Activated CD4-positive, alpha-beta T cell treated with anti-CD3 and anti-CD28 coated beads, Interleukin-2, amount 50 U/mL, for 48 hours (primary cell): ENCODE results near the gene ABHD5.

Experiments used
- DNase-seq, 2 experiments: peaks; one replicate each; pipeline ENCODE4 v3.0.0-alpha.2; 2020

ABHD5 gene

DNA sequence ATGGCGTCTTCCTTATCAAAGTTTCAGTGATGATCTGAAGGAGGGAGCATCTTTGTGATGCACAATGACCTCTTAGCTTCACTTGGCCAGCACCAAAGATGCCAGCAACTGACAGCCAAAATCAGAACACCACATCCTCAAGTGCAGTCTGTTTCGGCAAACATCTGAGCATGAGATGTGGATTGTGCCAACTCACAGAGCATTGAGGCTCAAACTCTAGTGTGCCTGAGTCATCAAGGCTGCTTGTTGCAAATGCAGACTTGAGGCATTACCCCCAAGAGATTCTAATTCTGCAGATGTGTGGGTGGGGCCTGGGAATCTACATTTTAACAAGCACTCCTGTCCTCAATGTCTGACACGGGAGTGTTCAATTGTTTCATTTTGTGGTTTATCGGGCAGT lies 35.8 kb downstream of the ABHD5 start:
- no peak for DNase-seq

DNA sequence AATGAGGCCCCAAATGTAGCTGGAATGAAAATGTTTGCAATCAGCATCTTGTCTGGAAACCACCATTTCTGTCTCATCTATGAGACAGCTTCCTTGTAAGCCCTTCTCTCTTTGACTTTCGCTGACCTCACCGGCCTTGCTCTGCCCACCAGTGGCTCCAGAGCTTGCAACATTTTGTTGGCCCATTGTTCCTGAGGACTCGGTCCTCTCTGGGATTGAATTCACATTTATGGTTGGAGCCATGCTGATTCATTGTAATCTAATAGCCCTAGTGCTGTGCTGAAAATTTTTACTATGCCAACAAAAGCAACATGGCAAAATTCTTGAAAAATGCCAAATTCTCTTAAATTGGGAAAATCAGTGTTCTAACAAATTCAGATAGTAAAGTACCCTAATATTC lies 37.2 kb downstream of the ABHD5 start:
- no peak for DNase-seq

GRCh38 chr3:43728476-43728875 lies 37.7 kb downstream of the ABHD5 start:
- no peak for DNase-seq

- DNase-seq = no peak
Measured at GRCh38 chr3:43728947-43729346, 38.2 kb downstream of the ABHD5 start.

DNA sequence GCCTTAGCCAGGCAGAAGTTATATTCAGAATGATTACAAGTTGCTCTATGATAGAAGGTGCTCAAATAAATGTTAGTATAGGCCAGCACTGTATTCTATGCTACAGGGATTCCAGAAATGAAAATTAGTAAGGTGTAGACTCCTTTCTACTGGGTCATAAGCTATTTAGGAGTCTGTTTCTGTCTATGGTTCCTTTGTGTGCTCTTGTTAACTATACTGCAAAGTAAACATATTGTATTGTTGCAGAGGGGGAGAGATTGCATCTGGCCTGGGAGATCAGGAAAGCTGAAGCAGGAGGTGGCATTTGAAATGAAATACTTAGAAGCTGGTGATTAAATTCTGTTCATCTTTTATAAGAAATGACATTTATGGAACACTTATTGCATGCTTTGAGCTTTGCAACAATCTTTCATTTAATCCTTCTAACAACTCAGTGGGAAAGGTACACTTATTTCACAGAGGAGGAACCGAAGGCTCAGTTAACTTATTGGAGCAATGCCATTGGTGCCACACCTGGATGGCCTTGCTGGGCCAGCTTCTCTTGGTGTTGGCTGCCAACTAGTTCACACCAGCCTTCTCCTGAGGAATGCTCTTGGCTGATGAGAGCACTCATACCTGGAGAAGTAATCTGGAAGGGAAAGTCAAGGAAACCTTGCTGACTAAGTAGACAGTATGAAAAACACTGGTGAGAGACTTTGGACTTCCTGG lies 39.1 kb downstream of the ABHD5 start:
- no peak for DNase-seq

DNA sequence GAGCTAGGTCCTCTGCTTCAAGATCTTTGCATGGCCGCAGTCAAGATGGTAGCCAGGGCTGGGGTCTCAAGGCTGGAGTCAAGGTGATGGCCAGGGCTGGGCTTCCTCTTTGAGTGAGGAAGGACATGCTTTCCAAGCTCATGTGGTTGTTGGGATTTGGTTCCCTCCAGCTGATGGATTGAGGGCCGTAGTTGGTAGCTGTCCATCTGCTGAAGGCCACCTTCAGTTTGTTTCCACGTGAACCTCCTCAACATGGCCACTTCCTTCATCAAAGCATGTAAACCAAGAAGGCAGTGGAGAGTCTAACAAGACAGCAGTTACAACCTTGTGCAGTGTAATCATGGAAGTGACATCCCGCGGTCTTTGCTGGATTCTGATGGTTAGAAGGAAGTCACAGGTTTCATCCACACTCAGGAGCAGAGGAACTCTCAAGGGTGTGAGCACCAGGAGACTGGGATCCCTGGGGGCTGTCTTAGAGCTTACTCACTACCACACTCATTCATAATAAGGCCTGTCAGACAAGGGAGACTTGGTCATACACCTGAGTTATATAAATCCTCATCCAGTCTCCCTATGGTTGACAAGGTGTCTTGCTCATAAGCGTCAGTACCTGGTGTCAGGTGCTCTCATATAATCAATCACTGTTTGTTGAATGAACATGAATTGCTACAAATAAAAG lies 42.1 kb downstream of the ABHD5 start:
- no peak for DNase-seq

GRCh38 chr3:43733459-43734384 lies 43.0 kb downstream of the ABHD5 start:
- no peak for DNase-seq

DNA sequence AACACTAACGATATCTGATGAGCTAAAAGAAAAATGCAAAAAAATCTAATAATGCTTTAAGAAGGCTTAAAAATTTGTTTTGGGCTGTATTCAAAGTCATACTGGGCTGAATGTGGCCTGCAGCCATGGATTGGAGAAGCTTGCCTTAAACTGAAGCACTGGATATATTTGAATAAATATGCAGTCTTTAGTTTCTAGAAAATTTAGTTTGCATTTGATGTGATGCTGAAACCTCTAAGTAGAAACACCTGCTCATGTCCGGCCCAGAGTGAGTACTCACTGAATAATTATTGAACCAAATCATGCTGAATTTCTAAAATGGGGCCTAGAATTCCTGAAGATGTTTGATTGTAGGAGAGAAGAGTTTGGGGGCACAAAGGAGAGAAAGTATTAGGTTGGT lies 43.9 kb downstream of the ABHD5 start:
- DNase-seq = no peak

GRCh38 chr3:43735618-43736017 lies 44.9 kb downstream of the ABHD5 start:
- DNase-seq = no peak

GRCh38 chr3:43736558-43737440 lies 46.1 kb downstream of the ABHD5 start:
- no peak for DNase-seq

DNA sequence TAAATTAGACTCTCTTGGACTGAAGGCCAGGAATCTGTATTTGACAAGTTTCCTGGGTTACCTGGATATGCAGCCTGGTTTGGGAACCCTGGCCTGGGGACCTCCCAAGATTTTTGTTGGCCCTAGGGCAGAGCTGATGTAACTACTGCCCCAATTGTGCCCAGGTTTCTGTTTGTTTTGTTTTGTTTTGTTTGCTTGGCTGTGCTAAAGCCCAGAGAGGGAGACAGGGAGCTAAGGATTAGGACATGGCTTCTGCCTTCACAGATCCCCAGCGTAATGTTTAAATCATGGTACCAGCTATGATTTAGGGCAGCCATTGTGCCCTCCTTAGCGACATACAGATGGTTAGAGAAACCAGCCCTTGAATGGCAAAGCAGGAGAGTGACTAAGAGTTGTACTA lies 47.6 kb downstream of the ABHD5 start:
- DNase-seq = no peak

- no peak for DNase-seq
Measured at GRCh38 chr3:43742920-43743319, 52.2 kb downstream of the ABHD5 start.

DNA sequence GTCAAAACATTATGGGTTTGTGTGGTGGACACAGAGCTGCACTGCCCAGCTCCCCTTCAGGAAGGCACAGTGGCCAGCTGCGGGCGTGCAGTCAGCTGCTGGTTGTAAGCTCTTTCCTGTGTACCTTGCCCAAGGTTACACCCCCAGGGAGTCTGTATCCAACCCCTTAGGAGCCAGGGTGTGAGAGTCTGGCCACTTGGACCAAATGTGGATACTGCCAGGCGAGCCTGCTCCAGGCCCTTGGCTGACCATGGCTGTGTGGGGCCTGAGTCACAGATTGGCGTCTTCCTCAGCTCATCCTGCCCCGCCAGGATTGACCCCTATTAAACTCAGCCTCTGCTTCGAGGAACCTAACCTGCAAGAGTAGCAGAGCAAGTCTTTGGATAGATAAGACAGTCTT lies 56.9 kb downstream of the ABHD5 start:
- DNase-seq = no peak

GRCh38 chr3:43748179-43748578 lies 57.4 kb downstream of the ABHD5 start:
- DNase-seq = no peak

DNA sequence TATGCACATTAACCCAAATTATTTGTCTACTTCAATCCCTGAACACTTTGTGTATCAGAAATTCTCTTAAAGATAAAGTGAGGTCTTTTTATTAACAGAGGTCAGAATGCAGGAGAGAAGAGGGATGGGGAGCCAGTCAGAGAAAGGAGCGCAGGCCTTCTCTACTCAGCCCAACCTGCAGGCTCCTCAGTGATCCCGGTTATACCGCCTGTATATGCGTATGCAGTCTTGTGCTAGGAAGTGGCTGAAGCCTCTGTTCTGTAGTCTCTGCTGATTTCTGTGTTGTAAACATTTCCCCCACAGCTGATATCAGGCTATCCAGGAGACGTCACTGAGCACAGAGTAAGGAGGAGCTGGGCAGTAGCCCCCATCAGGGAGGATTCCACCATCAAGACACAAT lies 57.9 kb downstream of the ABHD5 start:
- DNase-seq = no peak

- no peak for DNase-seq
Measured at GRCh38 chr3:43752905-43753304, 62.2 kb downstream of the ABHD5 start.

GRCh38 chr3:43753741-43754715 lies 63.3 kb downstream of the ABHD5 start:
- no peak for DNase-seq

GRCh38 chr3:43755516-43756200 lies 64.9 kb downstream of the ABHD5 start:
- DNase-seq = no peak

DNA sequence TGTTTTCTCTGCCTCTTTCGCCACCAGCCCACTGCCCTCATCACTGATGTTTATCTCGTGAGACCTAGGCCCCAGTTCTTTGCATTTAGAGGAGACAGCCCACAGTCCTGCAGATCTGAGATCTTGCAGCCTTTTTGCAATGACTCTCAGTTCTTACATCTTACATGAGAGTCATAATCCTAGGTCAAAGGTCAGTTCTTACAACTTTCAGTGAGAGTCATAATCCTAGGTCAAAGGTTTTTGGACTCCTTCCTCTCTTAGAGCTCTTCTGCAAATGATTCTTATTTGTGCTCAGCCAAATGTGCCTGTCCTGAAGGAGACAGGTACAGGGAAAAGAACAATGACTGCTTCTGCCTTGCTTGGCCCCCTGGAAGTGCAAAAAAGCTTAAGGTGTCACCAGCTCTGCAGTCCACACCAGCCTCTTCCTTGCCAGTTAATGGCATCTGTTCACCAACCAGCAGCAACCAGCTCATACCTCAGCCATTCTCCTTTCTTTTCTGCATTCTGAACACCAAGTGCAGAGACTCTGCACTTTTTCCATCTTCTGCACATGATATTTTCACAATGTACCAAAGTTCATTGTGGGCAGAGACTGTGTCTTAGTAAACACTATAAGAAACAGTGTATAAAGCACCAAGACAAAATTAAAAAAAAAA lies 67.1 kb downstream of the ABHD5 start:
- DNase-seq = no peak

DNA sequence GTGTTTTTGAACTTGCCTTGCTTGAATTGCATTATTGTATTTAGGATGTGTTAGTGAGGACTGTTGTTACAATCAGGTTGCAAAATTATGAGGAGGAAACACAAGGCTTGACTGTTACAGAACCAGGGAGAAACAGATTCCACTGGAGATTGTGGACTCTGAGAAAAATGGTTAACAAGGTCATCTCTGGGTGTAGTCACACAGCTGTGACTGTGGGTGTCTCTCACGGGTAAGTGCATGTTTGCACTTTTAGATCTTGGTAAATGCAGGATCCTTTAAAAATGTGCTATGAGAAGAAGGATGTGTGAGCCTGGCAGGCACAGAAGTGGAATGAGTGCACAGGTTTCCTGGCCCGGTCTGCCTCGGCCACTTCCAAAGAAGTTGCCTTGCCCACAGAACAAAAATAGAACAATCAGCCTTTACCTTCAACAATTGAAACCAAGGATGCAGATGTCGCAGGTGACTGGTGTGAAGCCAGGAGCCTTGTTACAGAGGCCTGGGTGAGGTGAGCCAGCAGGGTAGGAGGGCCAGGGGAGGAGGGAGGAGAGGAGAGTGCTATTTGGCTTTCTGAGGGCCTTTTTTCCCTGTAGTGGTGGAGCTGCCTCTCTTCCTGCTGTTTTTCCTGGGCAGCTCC lies 68.0 kb downstream of the ABHD5 start:
- DNase-seq = no peak
